PC-9 (cell line): ENCODE results near the gene IFITM10. TPM values are rescaled to one million over a fixed set of nuclear protein-coding genes. Genes with fewer than 3 reads are reported as not detected.

Experiments used
- BruUV-seq: library from RNA; stranded (reverse); fragments of 400-500 nt; replicated peaks from 2 replicates; lab custom pipeline; 2021; lab: Mats Ljungman, UMichigan
- CTCF ChIA-PET: fragments of 300-600 bp; sonication (Branson Sonifier 250); formaldehyde crosslinking; loops from one replicate; lab custom pipeline; 2022; ENCODE audit warnings: antibody characterized with exemption; lab: Charles Lee
- POLR2A ChIA-PET: fragments of 300-600 bp; sonication (Branson Sonifier 250); formaldehyde crosslinking; loops from one replicate; lab custom pipeline; 2022; ENCODE audit warnings: antibody characterized with exemption; ENCODE audit not compliant: unreplicated experiment; lab: Charles Lee
- DNase-seq, 2 experiments: peaks; one replicate each; pipeline versions ENCODE4 v3.0.0 to v3.0.0-alpha.2; 2015 to 2022; ENCODE audit warnings: mixed read lengths in 1 of 2
- H2AFZ ChIP-seq: fragments of 200-600 bp; sonication (generic); 2 replicates; pipeline ENCODE4 v1.8.1; 2017; ENCODE audit warnings: antibody characterized with exemption
- H3F3A ChIP-seq: fragments of 200-600 bp; sonication (generic); 2 replicates; pipeline ENCODE4 v1.8.1; 2017; ENCODE audit warnings: antibody characterized with exemption, mild to moderate bottlenecking, low read depth; ENCODE audit not compliant: insufficient read depth
- H3K27ac ChIP-seq: fragments of 200-600 bp; sonication (generic); 2 replicates; pipeline ENCODE4 v1.6.1; 2016; ENCODE audit warnings: mixed run types
- H3K27me3 ChIP-seq: fragments of 200-600 bp; sonication (generic); 2 replicates; pipeline ENCODE4 v1.6.1; 2016; ENCODE audit warnings: low read depth, mixed run types; ENCODE audit not compliant: insufficient read depth
- H3K36me3 ChIP-seq: fragments of 200-600 bp; sonication (generic); 2 replicates; pipeline ENCODE4 v1.6.1; 2016; ENCODE audit warnings: low read depth, mixed run types
- H3K4me1 ChIP-seq: fragments of 200-600 bp; sonication (generic); replicated peaks from 2 replicates; pipeline ENCODE4 v1.6.1; 2016; ENCODE audit warnings: mixed run types; ENCODE audit not compliant: insufficient read depth
- H3K4me2 ChIP-seq: fragments of 200-600 bp; sonication (generic); 2 replicates; pipeline ENCODE4 v1.6.1; 2017; ENCODE audit warnings: mixed run types
- H3K4me3 ChIP-seq: fragments of 200-600 bp; sonication (generic); 2 replicates; pipeline ENCODE4 v1.6.1; 2016; ENCODE audit warnings: mixed run types
- H3K79me2 ChIP-seq: fragments of 200-600 bp; sonication (generic); 2 replicates; pipeline ENCODE4 v1.6.1; 2017; ENCODE audit warnings: low read depth, mixed run types
- H3K9me2 ChIP-seq: fragments of 200-600 bp; sonication (generic); 2 replicates; pipeline ENCODE4 v1.8.1; 2017; ENCODE audit warnings: mild to moderate bottlenecking; ENCODE audit not compliant: insufficient read depth
- H3K9me3 ChIP-seq: fragments of 200-600 bp; sonication (generic); 2 replicates; pipeline ENCODE4 v1.8.1; 2016; ENCODE audit warnings: low read depth; ENCODE audit not compliant: insufficient read depth
- H4K20me1 ChIP-seq: fragments of 200-600 bp; sonication (generic); 2 replicates; pipeline ENCODE4 v1.8.1; 2017; ENCODE audit not compliant: insufficient read depth
- EZH2 ChIP-seq: fragments of 200-600 bp; sonication (generic); IDR thresholded peaks from 2 replicates; pipeline ENCODE4 v1.8.0; 2017; ENCODE audit warnings: antibody characterized with exemption, low read depth
- intact Hi-C: fragments of 100-400 bp; cut with micrococcal nuclease; formaldehyde crosslinking; loops from one replicate; pipeline ENCODE4 v1.10.0; 2022; ENCODE audit not compliant: unreplicated experiment
- total RNA-seq: library from RNA; stranded (reverse); gene quantifications from 2 replicates; pipeline ENCODE4 v1.2.3, GENCODE V29; 2021
- TF ChIP-seq, protein P1 (sequence below): fragments of 200-600 bp; sonication (generic); conservative IDR thresholded peaks from 2 replicates; pipeline ENCODE4 v1.6.1; 2017; ENCODE audit warnings: mixed run types, antibody characterized with exemption, mild to moderate bottlenecking, moderate library complexity

IFITM10 gene
- total RNA-seq, 1 experiment from 2014 or later, result 5.5 TPM

DNA sequence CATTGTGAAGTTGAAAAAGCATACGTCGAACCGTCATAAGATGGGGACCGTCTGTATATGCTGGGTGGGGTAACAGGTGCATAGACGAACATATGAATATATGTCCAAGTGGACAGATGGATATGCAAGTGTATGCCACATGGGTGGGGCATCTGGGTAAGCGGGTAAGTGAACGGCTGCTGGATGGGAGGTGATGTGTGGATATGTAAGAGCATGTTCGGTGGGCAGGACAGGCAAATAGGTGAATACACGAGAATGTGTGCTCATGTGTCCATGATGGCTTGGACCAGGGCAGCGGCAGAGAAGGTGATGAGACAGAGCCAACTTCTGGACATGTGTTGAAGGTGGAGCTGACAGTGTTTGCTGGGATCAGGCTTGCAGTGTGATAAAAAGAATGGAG, 12.0 kb downstream of the IFITM10 start:
- CTCF ChIA-PET, result no interaction called here
- BruUV-seq, result no TSS peak

DNA sequence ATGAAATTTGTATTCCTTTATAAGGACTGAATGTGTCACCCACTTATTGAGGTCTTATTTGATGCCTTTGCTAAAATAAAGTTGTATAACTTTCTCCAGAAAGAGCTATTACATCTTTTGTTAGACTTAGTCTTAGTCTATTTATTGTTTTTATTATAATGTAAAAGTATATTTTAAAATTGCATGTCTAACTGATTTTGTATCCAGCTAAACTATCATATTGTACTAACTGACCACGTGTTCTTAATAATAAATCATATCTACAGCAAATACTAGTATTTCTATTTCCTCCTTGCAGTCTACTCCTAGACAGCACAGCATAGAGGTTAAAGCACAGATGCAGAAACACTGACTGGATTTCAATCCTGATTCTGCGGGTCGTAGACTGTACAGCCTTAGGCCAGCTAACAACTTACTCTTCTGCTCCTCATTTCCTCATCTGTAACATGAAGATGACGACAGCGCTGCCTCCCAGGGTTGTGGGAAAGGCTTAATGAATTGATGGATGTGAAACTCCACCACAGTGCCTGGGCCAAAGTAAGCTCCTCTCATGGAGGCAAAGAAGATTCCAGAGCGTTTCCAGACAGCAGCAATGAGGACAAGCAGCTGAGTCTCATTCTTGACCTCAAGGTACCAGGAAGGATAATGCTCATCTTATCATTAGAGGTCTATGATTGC, 13.2 kb downstream of the IFITM10 start:
- H3K36me3 ChIP-seq, result no peaks in the 10 kb centered on the region
- intact Hi-C loops, result no loop called here
- H3K4me3 ChIP-seq, result no peak overlapping the region
- no peaks in the 10 kb centered on the region for H4K20me1 ChIP-seq
- TF ChIP-seq, protein P1, sequence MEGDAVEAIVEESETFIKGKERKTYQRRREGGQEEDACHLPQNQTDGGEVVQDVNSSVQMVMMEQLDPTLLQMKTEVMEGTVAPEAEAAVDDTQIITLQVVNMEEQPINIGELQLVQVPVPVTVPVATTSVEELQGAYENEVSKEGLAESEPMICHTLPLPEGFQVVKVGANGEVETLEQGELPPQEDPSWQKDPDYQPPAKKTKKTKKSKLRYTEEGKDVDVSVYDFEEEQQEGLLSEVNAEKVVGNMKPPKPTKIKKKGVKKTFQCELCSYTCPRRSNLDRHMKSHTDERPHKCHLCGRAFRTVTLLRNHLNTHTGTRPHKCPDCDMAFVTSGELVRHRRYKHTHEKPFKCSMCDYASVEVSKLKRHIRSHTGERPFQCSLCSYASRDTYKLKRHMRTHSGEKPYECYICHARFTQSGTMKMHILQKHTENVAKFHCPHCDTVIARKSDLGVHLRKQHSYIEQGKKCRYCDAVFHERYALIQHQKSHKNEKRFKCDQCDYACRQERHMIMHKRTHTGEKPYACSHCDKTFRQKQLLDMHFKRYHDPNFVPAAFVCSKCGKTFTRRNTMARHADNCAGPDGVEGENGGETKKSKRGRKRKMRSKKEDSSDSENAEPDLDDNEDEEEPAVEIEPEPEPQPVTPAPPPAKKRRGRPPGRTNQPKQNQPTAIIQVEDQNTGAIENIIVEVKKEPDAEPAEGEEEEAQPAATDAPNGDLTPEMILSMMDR, result no peak
- TF ChIP-seq EZH2, result no peak
- H3K27me3 ChIP-seq, result peaks cover 15% of the 10 kb centered on the region; the same call in 1 of the 2 replicates
- H3K79me2 ChIP-seq, result no peaks in the 10 kb centered on the region
- no peaks in the 10 kb centered on the region for H3F3A ChIP-seq
- H3K9me2 ChIP-seq, result no peaks in the 10 kb centered on the region
- no TSS peak for BruUV-seq
- no peak for DNase-seq
- ChIA-PET CTCF (no interaction called here), POLR2A (no interaction called here)
- H3K4me2 ChIP-seq, result no peak overlapping the region
- H3K9me3 ChIP-seq, result no peaks in the 10 kb centered on the region
- no peak overlapping the region for H2AFZ ChIP-seq
- no peak overlapping the region for H3K27ac ChIP-seq
- no peaks in the 10 kb centered on the region for H3K4me1 ChIP-seq

More for the DNA sequence above, 12.0 kb downstream of the IFITM10 start:
- no peak overlapping the region for H3K27ac ChIP-seq
- no peak for TF ChIP-seq EZH2
- TF ChIP-seq, protein P1, result no peak
- H3K4me2 ChIP-seq, result no peak overlapping the region
- no peaks in the 10 kb centered on the region for H3K9me2 ChIP-seq
- no peaks in the 10 kb centered on the region for H3K9me3 ChIP-seq
- no peaks in the 10 kb centered on the region for H3K36me3 ChIP-seq
- intact Hi-C loops, result no loop called here
- POLR2A ChIA-PET, result no interaction called here
- no peak for DNase-seq
- no peaks in the 10 kb centered on the region for H3K4me1 ChIP-seq
- no peaks in the 10 kb centered on the region for H3K79me2 ChIP-seq
- no peaks in the 10 kb centered on the region for H3F3A ChIP-seq
- no peaks in the 10 kb centered on the region for H4K20me1 ChIP-seq
- no peak overlapping the region for H2AFZ ChIP-seq
- peaks cover 15% of the 10 kb centered on the region; the same call in 1 of the 2 replicates for H3K27me3 ChIP-seq
- no peak overlapping the region for H3K4me3 ChIP-seq

DNA sequence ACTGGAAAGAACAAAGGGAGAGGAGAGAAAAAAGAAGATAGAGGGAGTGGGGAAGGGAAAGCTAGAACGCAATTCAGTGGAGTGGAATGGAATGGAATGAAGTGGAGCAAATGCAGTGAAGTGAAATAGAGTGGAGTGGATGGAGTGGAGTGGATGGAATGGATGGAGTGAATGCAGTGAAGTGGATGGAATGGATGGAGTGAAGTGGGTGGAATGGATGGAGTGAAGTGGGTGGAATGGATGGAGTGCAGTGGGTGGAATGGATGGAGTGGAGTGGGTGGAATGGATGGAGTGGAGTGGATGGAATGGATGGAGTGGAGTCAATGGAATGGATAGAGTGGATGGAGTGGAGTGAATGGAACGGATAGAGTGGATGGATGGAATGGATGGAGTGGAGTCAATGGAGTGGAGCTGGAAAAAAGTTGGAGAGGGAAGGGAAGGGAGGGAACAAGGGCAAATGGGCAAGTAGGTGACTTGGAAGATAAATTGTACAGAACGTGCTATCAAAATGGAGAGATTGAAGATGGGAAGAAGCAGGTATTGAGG, 13.9 kb downstream of the IFITM10 start:
- Histone ChIP-seq H3K9me2 (no peaks in the 10 kb centered on the region), H3K4me2 (no peak overlapping the region), H3K27ac (no peak overlapping the region), H3K4me3 (no peak overlapping the region), H3K4me1 (no peaks in the 10 kb centered on the region), H3K36me3 (no peaks in the 10 kb centered on the region), H3K79me2 (no peaks in the 10 kb centered on the region), H2AFZ (no peak overlapping the region), H3K9me3 (no peaks in the 10 kb centered on the region), H3K27me3 (peaks cover 15% of the 10 kb centered on the region; the same call in 1 of the 2 replicates), H4K20me1 (no peaks in the 10 kb centered on the region), H3F3A (peaks cover 3% of the 10 kb centered on the region; the same call in 1 of the 2 replicates)
- DNase-seq, result no peak
- no TSS peak for BruUV-seq
- intact Hi-C loops, result no loop called here
- TF ChIP-seq EZH2, result no peak
- TF ChIP-seq, protein P1, result no peak
- POLR2A ChIA-PET, result no interaction called here
- CTCF ChIA-PET, result no interaction called here
